Kidney (tissue), 14 donors: ENCODE measurements around the gene FLNB. TPM values are rescaled to one million over a fixed set of nuclear protein-coding genes. Genes with fewer than 3 reads are reported as not detected.

Experiments
- DNase-seq, 5 donors: peaks; one replicate each; pipeline ENCODE4 v3.0.0-alpha.2; 2013 to 2020
- FAIRE-seq: peaks from 2 replicates; lab custom pipeline; 2012; peaks lifted over from hg19 to GRCh38; lab: Jason Lieb, UNC
- H3K27ac ChIP-seq, 2 donors: one replicate each; pipeline ENCODE4 v1.7.0; 2013; ENCODE audit warnings: low read depth in 2 of 2, low read length in 2 of 2, inconsistent platforms in 1 of 2
- H3K27me3 ChIP-seq: one replicate; pipeline ENCODE4 v1.7.1; 2013; ENCODE audit warnings: low read length, inconsistent platforms; ENCODE audit not compliant: control insufficient read depth, insufficient read depth
- H3K36me3 ChIP-seq, 3 donors: one replicate each; pipeline versions ENCODE4 v1.7.0 to v1.7.1; 2013; ENCODE audit warnings: low read length in 3 of 3, control low read depth in 1 of 3, inconsistent platforms in 1 of 3; ENCODE audit not compliant: insufficient read depth in 3 of 3, control insufficient read depth in 2 of 3
- H3K4me1 ChIP-seq, 3 donors: one replicate each; pipeline versions ENCODE4 v1.7.0 to v1.7.1; 2013; ENCODE audit warnings: low read length in 3 of 3, inconsistent platforms in 1 of 3, low read depth in 1 of 3; ENCODE audit not compliant: control insufficient read depth in 2 of 3, insufficient read depth in 2 of 3
- H3K4me3 ChIP-seq, 3 donors: one replicate each; pipeline versions ENCODE4 v1.7.0 to v1.8.1; 2013; ENCODE audit warnings: low read length in 3 of 3, control low read depth in 1 of 3, inconsistent platforms in 1 of 3
- H3K9ac ChIP-seq, 3 donors: one replicate each; pipeline versions ENCODE4 v1.7.0 to v1.7.1; 2013; ENCODE audit warnings: low read length in 3 of 3, control low read depth in 1 of 3, inconsistent platforms in 1 of 3
- H3K9me3 ChIP-seq, 3 donors: one replicate each; pipeline versions ENCODE4 v1.7.0 to v1.7.1; 2013; ENCODE audit warnings: low read length in 3 of 3, control low read depth in 1 of 3, inconsistent platforms in 1 of 3; ENCODE audit not compliant: control insufficient read depth in 2 of 3, insufficient read depth in 1 of 3
- CTCF ChIP-seq: IDR thresholded peaks from 3 replicates; pipeline ENCODE4 v1.5.1; 2012; ENCODE audit warnings: mild to moderate bottlenecking, moderate library complexity, borderline replicate concordance; ENCODE audit not compliant: insufficient read depth; ENCODE audit errors: extremely low read depth
- intact Hi-C: fragments of 100-400 bp; cut with DNase I; formaldehyde crosslinking; loops from one replicate; pipeline ENCODE4 v1.11.1; 2022
- polyA plus RNA-seq: library from polyadenylated mRNA; stranded (reverse); fragments of 350-450 nt; fragmentation: Illumina TruSeq; extraction: RNeasy Lipid Tissue Mini Kit (QIAGEN cat#74804); gene quantifications from one replicate; pipeline ENCODE4 v1.2.3, GENCODE V29; 2014; ENCODE audit warnings: low read depth, low replicate concordance; ENCODE audit not compliant: insufficient read depth
- total RNA-seq: library from RNA; stranded (reverse); fragmentation: NEBNext Ultra II Directional; extraction: Animal tissue kit (Norgen Biotek cat#: 25700); gene quantifications from one replicate; pipeline ENCODE4 v1.2.1, GENCODE V29; 2021
- donor health status: control.
- donor health status: control.
- donor health status: control.
- donor health status: control.
- donor health status: control.
- donor health status: DM: yes; HTN: yes; CAD: no.
- donor health status: Normal renal cell carcinoma (clear cell type).

Gene FLNB
- total and polyA plus RNA-seq, 2 donors from 2014 or later, result 115 to 216 TPM

- no peaks in the 10 kb centered on the region for H3K9me3 ChIP-seq
- no peak for FAIRE-seq
- no peaks in the 10 kb centered on the region for H3K27me3 ChIP-seq
- intact Hi-C loops, result no loop called here
- H3K36me3 ChIP-seq, result no peaks in the 10 kb centered on the region
- H3K4me1 ChIP-seq, result peaks cover 0 to 55% (median 43%) of the 10 kb centered on the region in 3 donors
- TF ChIP-seq CTCF, result no peak
- H3K27ac ChIP-seq, result peak overlapping the region; percentile 77
- no peak overlapping the region for H3K9ac ChIP-seq
- H3K4me3 ChIP-seq, result no peak overlapping the region
- DNase-seq, result no peak
These were observed 15.3 kb downstream of the FLNB start for GRCh38 chr3:58023531-58023930.

- H3K36me3 ChIP-seq, result no peaks in the 10 kb centered on the region
- H3K4me3 ChIP-seq, result peak overlapping the region in 1 of 3 donors; percentile 21
- H3K27me3 ChIP-seq, result no peaks in the 10 kb centered on the region
- peak overlapping the region in 1 of 3 donors; percentile 65 for H3K9ac ChIP-seq
- intact Hi-C loops, result no loop called here
- TF ChIP-seq CTCF, result no peak
- DNase-seq (no peak), FAIRE-seq (no peak)
- peak overlapping the region; percentile 81 to 90 for H3K27ac ChIP-seq
- no peaks in the 10 kb centered on the region for H3K9me3 ChIP-seq
- H3K4me1 ChIP-seq, result peaks cover 2 to 40% (median 35%) of the 10 kb centered on the region in 3 donors
These were observed 17.2 kb downstream of the FLNB start for GRCh38 chr3:58025406-58025805.

GRCh38 chr3:58025837-58026569, 17.8 kb downstream of the FLNB start:
- H3K36me3 ChIP-seq, result no peaks in the 10 kb centered on the region
- H3K4me3 ChIP-seq, result peak overlapping the region in 1 of 3 donors; percentile 21
- peak overlapping the region in 1 of 3 donors; percentile 65 for H3K9ac ChIP-seq
- FAIRE-seq (no peak), DNase-seq (peak in 3 of 5 donors; percentile 64 to 83 (median 73))
- peak overlapping the region; percentile 81 to 90 for H3K27ac ChIP-seq
- H3K9me3 ChIP-seq, result no peaks in the 10 kb centered on the region
- H3K27me3 ChIP-seq, result no peaks in the 10 kb centered on the region
- H3K4me1 ChIP-seq, result peaks cover 2 to 35% (median 31%) of the 10 kb centered on the region in 3 donors
- intact Hi-C loops, result no loop called here
- no peak for TF ChIP-seq CTCF
